ENCODE results near the gene SIT1.

SIT1 gene

DNA sequence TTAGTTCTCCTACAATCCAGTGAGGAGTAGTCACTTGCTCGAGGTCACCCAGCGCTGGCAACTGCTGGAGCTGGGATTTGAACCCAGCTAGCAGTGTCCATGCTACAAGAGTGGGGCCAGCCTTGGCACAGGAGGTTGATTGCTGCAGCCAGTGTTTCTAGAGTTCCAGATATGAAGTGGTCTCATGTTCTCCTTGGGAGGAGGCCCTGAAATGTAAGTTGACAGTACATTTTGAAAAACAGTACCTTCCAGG lies 8.2 kb upstream of the SIT1 start:
- peak overlapping the region; percentile 87 for H3K4me3 ChIP-seq (ENCODE audit: low read depth, low read length)
- peaks cover 50% of the 10 kb centered on the region for H3K4me1 ChIP-seq (ENCODE audit: control insufficient read depth, insufficient read depth, low read length, unreplicated experiment)
- H3K27me3 ChIP-seq (ENCODE audit: insufficient read depth, low read length): no peaks in the 10 kb centered on the region
- peak overlapping the region; percentile 99 for H3K27ac ChIP-seq (ENCODE audit: low read depth, low read length)
- H2AFZ ChIP-seq (ENCODE audit: low read length, unreplicated experiment): peak overlapping the region; percentile 59
- H3K36me3 ChIP-seq (ENCODE audit: insufficient read depth, low read length): 0 out of 2 replicates have a peak, but pooled peaks cover 6% of the 10 kb centered on the region
- peaks cover 19% of the 10 kb centered on the region for H3K79me2 ChIP-seq (ENCODE audit: control insufficient read depth, insufficient read depth, low read length, unreplicated experiment)

DNA sequence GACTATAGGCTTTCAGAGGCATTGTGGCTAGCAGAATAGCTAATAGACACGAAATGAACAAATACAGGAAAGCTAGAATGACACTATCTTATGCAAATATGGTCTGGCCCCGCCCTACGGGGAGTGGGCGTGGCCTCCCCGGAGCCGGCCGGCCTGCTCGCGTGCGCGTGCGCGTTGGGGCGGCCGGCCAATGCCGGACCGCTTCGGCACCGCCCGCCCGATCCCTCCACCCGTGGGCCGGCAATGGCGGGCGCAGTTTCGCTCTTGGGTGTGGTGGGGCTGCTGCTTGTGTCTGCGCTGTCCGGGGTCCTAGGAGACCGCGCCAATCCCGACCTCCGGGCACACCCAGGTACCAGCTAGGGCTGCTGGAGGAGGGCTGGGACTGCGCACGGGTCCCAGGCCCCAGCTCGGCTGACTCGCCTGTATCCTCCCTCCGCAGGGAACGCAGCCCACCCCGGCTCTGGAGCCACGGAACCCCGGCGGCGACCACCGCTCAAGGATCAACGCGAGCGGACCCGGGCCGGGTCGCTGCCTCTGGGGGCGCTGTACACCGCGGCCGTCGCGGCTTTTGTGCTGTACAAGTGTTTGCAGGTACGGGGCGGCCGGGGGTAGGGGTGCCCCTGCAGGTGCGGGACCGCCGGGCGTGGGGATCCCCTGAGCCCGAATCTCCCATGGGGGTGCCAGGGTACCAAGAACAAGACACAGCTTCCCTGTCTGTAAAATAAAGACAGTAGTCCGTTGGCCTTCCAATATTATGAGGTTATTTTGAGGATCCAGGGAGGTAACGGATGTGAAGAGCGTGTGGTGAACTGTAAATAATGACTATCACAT lies 7.6 kb upstream of the SIT1 start, which contains the start of gene CCDC107:
CCDC107 (plus strand) TSS at position 156 of the 831 bp plus-strand sequence; CDS start at position 244, 88 bp downstream.
- Histone ChIP-seq H3K79me2 (ENCODE audit: control insufficient read depth, insufficient read depth, low read length, unreplicated experiment) (peaks cover 19% of the 10 kb centered on the region), H3K4me3 (ENCODE audit: low read depth, low read length) (peak within 1 kb of the TSS; percentile 87), H3K27ac (ENCODE audit: low read depth, low read length) (peak within 1 kb of the TSS; percentile 99), H3K4me1 (ENCODE audit: control insufficient read depth, insufficient read depth, low read length, unreplicated experiment) (peaks cover 45% of the 10 kb centered on the region), H3K27me3 (ENCODE audit: insufficient read depth, low read length) (no peaks in the 10 kb centered on the region), H2AFZ (ENCODE audit: low read length, unreplicated experiment) (peak within 1 kb of the TSS; percentile 59), H3K36me3 (ENCODE audit: insufficient read depth, low read length) (0 out of 2 replicates have a peak, but pooled peaks cover 6% of the 10 kb centered on the region)

DNA sequence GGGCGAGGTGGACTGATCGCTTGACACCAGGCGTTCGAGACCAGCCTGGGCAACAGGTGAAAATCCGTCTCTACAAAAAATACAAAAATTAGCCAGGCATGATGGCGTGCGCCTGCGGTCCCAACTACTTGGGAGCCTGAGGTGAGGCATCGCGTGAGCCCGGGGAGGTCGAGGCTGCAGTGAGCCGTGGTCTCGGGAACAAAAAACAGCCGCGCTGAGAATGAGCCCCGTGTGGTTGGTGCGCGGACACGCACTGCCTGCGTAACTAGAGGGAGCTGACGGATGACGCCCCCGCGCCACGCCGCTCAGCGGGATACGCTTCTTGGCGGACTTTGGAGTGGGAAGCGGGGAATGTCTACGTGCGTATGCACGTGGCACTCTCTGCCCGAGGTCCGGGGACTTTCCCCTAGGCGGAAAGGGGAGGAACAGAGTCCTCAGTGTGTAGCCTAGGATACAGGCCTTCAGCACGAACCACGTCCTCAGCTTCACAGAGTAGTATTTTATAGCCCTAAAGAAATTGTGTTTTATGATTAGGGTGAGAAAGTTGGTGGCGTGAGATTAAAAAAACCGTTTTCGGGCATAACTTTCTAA lies 6.9 kb upstream of the SIT1 start, which contains the start of gene RMRP:
RMRP (minus strand) TSS at position 474 of the 591 bp plus-strand sequence.
- Histone ChIP-seq H2AFZ (ENCODE audit: low read length, unreplicated experiment) (peak within 1 kb of the TSS; percentile 59), H3K79me2 (ENCODE audit: control insufficient read depth, insufficient read depth, low read length, unreplicated experiment) (peaks cover 15% of the 10 kb centered on the region), H3K27ac (ENCODE audit: low read depth, low read length) (peak within 1 kb of the TSS; percentile 99), H3K36me3 (ENCODE audit: insufficient read depth, low read length) (0 out of 2 replicates have a peak, but pooled peaks cover 6% of the 10 kb centered on the region), H3K4me1 (ENCODE audit: control insufficient read depth, insufficient read depth, low read length, unreplicated experiment) (peaks cover 46% of the 10 kb centered on the region), H3K27me3 (ENCODE audit: insufficient read depth, low read length) (no peaks in the 10 kb centered on the region), H3K4me3 (ENCODE audit: low read depth, low read length) (peak within 1 kb of the TSS; percentile 87)

DNA sequence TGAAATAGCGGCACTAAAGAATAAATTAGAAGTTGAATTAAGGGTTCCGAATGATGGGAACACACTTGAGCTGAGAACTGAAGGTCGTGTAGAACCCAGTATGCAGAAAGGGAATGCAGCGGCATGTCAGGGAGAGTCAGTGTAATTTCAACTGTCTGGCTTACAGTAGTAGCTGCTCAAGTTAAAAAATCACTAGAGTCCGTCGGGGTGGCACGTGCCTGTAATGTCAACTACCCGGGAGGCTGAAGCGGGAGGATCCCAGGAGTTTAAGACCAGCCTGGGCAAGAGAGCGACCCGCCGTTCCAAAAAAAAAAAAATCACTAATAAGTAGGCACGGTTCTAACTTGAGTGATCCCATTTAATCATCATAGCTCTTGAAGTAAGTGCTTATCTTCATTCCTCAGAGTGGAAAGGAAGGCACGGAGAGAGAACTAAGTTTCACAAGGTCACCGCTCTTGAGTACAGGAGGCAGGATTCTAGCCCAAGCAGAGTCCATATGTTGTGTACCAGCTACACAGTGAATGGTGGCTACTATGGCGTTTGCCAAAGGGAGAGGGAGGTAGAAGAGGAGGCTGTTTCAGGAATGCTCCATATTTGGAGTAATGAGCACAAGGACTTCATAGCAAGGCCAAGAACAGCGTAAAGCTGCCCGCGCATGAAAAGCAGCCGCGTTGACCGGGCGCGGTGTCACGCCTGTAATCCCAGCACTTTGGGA lies 6.3 kb upstream of the SIT1 start:
- H2AFZ ChIP-seq (ENCODE audit: low read length, unreplicated experiment): no peak overlapping the region
- H3K4me3 ChIP-seq (ENCODE audit: low read depth, low read length): peak overlapping the region; percentile 71
- peak overlapping the region; percentile 99 for H3K27ac ChIP-seq (ENCODE audit: low read depth, low read length)
- 0 out of 2 replicates have a peak, but pooled peaks cover 6% of the 10 kb centered on the region for H3K36me3 ChIP-seq (ENCODE audit: insufficient read depth, low read length)
- H3K79me2 ChIP-seq (ENCODE audit: control insufficient read depth, insufficient read depth, low read length, unreplicated experiment): peaks cover 15% of the 10 kb centered on the region
- H3K4me1 ChIP-seq (ENCODE audit: control insufficient read depth, insufficient read depth, low read length, unreplicated experiment): peaks cover 44% of the 10 kb centered on the region
- no peaks in the 10 kb centered on the region for H3K27me3 ChIP-seq (ENCODE audit: insufficient read depth, low read length)

DNA sequence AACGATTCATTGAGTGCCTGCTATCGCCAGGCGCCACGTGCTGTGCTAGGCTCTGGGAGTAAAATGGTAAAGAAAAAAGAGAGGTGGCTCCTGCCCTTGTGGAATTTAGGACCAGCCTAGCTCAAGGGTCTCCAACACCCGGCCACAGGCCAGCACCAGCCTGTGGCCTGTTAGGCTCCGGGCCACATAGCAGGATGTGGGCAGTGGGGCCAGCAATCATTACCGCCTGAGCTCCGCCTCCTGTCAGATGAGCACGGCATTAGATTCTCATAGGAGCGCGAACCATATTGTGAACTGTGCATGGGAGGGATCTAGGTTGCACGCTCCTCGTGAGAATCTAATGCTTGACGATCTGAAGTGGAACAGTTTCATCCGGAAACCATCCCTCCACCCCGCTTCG lies 5.6 kb upstream of the SIT1 start:
- Histone ChIP-seq H3K27me3 (ENCODE audit: insufficient read depth, low read length) (no peaks in the 10 kb centered on the region), H3K36me3 (ENCODE audit: insufficient read depth, low read length) (0 out of 2 replicates have a peak, but pooled peaks cover 6% of the 10 kb centered on the region), H3K4me3 (ENCODE audit: low read depth, low read length) (no peak overlapping the region), H3K27ac (ENCODE audit: low read depth, low read length) (no peak overlapping the region), H3K4me1 (ENCODE audit: control insufficient read depth, insufficient read depth, low read length, unreplicated experiment) (peaks cover 43% of the 10 kb centered on the region), H2AFZ (ENCODE audit: low read length, unreplicated experiment) (no peak overlapping the region), H3K79me2 (ENCODE audit: control insufficient read depth, insufficient read depth, low read length, unreplicated experiment) (peaks cover 14% of the 10 kb centered on the region)

DNA sequence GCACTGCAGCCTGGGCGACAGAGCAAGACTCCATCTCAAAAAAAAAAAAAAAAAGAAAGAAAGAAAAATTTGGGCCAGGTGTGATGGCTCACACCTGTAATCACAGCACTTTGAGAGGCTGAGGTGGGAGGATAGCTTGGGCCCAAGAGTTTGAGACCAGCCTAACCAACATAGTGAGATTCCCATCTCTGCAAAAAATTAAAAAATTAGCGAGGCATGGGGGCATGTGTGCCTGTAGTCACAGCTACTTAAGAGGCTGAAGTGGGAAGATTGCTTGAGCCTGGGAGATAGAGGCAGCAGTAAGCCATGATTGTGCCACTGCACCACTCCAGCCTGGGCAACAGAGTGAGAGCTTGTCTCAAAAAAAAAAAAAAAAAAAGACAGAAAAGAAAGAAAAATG lies 2.9 kb upstream of the SIT1 start:
- Histone ChIP-seq H3K27me3 (ENCODE audit: insufficient read depth, low read length) (no peaks in the 10 kb centered on the region), H2AFZ (ENCODE audit: low read length, unreplicated experiment) (no peak overlapping the region), H3K79me2 (ENCODE audit: control insufficient read depth, insufficient read depth, low read length, unreplicated experiment) (no peaks in the 10 kb centered on the region), H3K36me3 (ENCODE audit: insufficient read depth, low read length) (no peaks in the 10 kb centered on the region), H3K4me3 (ENCODE audit: low read depth, low read length) (no peak overlapping the region), H3K27ac (ENCODE audit: low read depth, low read length) (no peak overlapping the region), H3K4me1 (ENCODE audit: control insufficient read depth, insufficient read depth, low read length, unreplicated experiment) (peaks cover 37% of the 10 kb centered on the region)

GRCh38 chr9:35652829-35653209 lies 2.1 kb upstream of the SIT1 start:
- no peak overlapping the region for H2AFZ ChIP-seq (ENCODE audit: low read length, unreplicated experiment)
- no peaks in the 10 kb centered on the region for H3K36me3 ChIP-seq (ENCODE audit: insufficient read depth, low read length)
- no peaks in the 10 kb centered on the region for H3K27me3 ChIP-seq (ENCODE audit: insufficient read depth, low read length)
- peak overlapping the region; percentile 70 for H3K27ac ChIP-seq (ENCODE audit: low read depth, low read length)
- no peaks in the 10 kb centered on the region for H3K79me2 ChIP-seq (ENCODE audit: control insufficient read depth, insufficient read depth, low read length, unreplicated experiment)
- H3K4me1 ChIP-seq (ENCODE audit: control insufficient read depth, insufficient read depth, low read length, unreplicated experiment): peaks cover 42% of the 10 kb centered on the region
- H3K4me3 ChIP-seq (ENCODE audit: low read depth, low read length): no peak overlapping the region

- Histone ChIP-seq H3K36me3 (ENCODE audit: insufficient read depth, low read length) (no peaks in the 10 kb centered on the region), H3K4me1 (ENCODE audit: control insufficient read depth, insufficient read depth, low read length, unreplicated experiment) (peaks cover 43% of the 10 kb centered on the region), H3K79me2 (ENCODE audit: control insufficient read depth, insufficient read depth, low read length, unreplicated experiment) (no peaks in the 10 kb centered on the region), H3K4me3 (ENCODE audit: low read depth, low read length) (no peak overlapping the region), H3K27me3 (ENCODE audit: insufficient read depth, low read length) (no peaks in the 10 kb centered on the region), H2AFZ (ENCODE audit: low read length, unreplicated experiment) (no peak overlapping the region), H3K27ac (ENCODE audit: low read depth, low read length) (peak overlapping the region; percentile 70)
These were observed 1.5 kb upstream of the SIT1 start for GRCh38 chr9:35651956-35652828.

- no peaks in the 10 kb centered on the region for H3K79me2 ChIP-seq (ENCODE audit: control insufficient read depth, insufficient read depth, low read length, unreplicated experiment)
- H2AFZ ChIP-seq (ENCODE audit: low read length, unreplicated experiment): peak overlapping the region; percentile 9
- peaks cover 54% of the 10 kb centered on the region for H3K4me1 ChIP-seq (ENCODE audit: control insufficient read depth, insufficient read depth, low read length, unreplicated experiment)
- H3K27ac ChIP-seq (ENCODE audit: low read depth, low read length): peak overlapping the region; percentile 4; the same call in 1 of the 2 replicates
- H3K4me3 ChIP-seq (ENCODE audit: low read depth, low read length): no peak overlapping the region
- H3K36me3 ChIP-seq (ENCODE audit: insufficient read depth, low read length): no peaks in the 10 kb centered on the region
- no peaks in the 10 kb centered on the region for H3K27me3 ChIP-seq (ENCODE audit: insufficient read depth, low read length)
These were observed 1.0 kb downstream of the SIT1 start for GRCh38 chr9:35649431-35650340.
